Mesenchymal stem cell (in vitro differentiated cells and primary cell): ENCODE measurements around the gene GUCY1A1. TPM values are rescaled to one million over a fixed set of nuclear protein-coding genes. Genes with fewer than 3 reads are reported as not detected.

ENCODE experiments used
- DNase-seq: peaks from one replicate; pipeline ENCODE4 v3.0.0-alpha.2; 2013
- H2AFZ ChIP-seq: one replicate; pipeline ENCODE4 v1.6.1; 2013; ENCODE audit warnings: low read depth, mild to moderate bottlenecking, control low read depth, inconsistent platforms, low read length, moderate library complexity
- H2AK5ac ChIP-seq: 2 replicates; pipeline ENCODE4 v1.6.1; 2013; ENCODE audit warnings: low read length, moderate library complexity, mild to moderate bottlenecking, inconsistent platforms; ENCODE audit not compliant: severe bottlenecking
- H2BK120ac ChIP-seq: one replicate; pipeline ENCODE4 v1.6.1; 2013; ENCODE audit warnings: low read depth, mild to moderate bottlenecking, inconsistent platforms, low read length, moderate library complexity
- H2BK12ac ChIP-seq, 2 experiments: one replicate each; pipeline ENCODE4 v1.6.1; 2013; ENCODE audit warnings: inconsistent platforms in 2 of 2, low read length in 2 of 2, mild to moderate bottlenecking in 2 of 2, moderate library complexity in 2 of 2, control low read depth in 1 of 2
- H2BK15ac ChIP-seq: one replicate; pipeline ENCODE4 v1.6.1; 2013; ENCODE audit warnings: mild to moderate bottlenecking, low read depth, inconsistent platforms; ENCODE audit not compliant: poor library complexity, severe bottlenecking
- H2BK5ac ChIP-seq: 2 replicates; pipeline ENCODE4 v1.6.1; 2013; ENCODE audit warnings: low read depth, mild to moderate bottlenecking, low read length, control low read depth, inconsistent platforms; ENCODE audit not compliant: poor library complexity, severe bottlenecking
- H3K14ac ChIP-seq, 2 experiments: one replicate each; pipeline ENCODE4 v1.6.1; 2013; ENCODE audit warnings: inconsistent platforms in 2 of 2, low read length in 2 of 2, control low read depth in 1 of 2, mild to moderate bottlenecking in 1 of 2, moderate library complexity in 1 of 2
- H3K18ac ChIP-seq, 2 experiments: one replicate each; pipeline ENCODE4 v1.6.1; 2013; ENCODE audit warnings: inconsistent platforms in 2 of 2, low read length in 2 of 2, control low read depth in 1 of 2, low read depth in 1 of 2, mild to moderate bottlenecking in 1 of 2
- H3K23ac ChIP-seq, 2 experiments: one replicate each; pipeline ENCODE4 v1.6.1; 2013; ENCODE audit warnings: inconsistent platforms in 2 of 2, low read length in 2 of 2, mild to moderate bottlenecking in 2 of 2, moderate library complexity in 2 of 2, control low read depth in 1 of 2
- H3K27ac ChIP-seq: 2 replicates; pipeline ENCODE4 v1.5.1; 2013; ENCODE audit warnings: mild to moderate bottlenecking, moderate library complexity, low read length, control low read depth, inconsistent platforms; ENCODE audit not compliant: poor library complexity, severe bottlenecking
- H3K27me3 ChIP-seq, 2 experiments: 2 replicates each; pipeline versions ENCODE4 v1.6.1 to v1.7.0; 2013; ENCODE audit warnings: low read length in 2 of 2, mild to moderate bottlenecking in 2 of 2, moderate library complexity in 2 of 2, control low read depth in 1 of 2, inconsistent platforms in 1 of 2; ENCODE audit not compliant: control insufficient read depth in 1 of 2, insufficient read depth in 1 of 2
- H3K36me3 ChIP-seq, 2 experiments: 2 replicates each; pipeline versions ENCODE4 v1.6.1 to v1.7.0; 2013; ENCODE audit warnings: low read length in 2 of 2, control low read depth in 1 of 2, inconsistent platforms in 1 of 2, low read depth in 1 of 2, mild to moderate bottlenecking in 1 of 2; ENCODE audit not compliant: insufficient read depth in 2 of 2, control insufficient read depth in 1 of 2
- H3K4ac ChIP-seq, 2 experiments: one replicate each; pipeline ENCODE4 v1.6.1; 2013; ENCODE audit warnings: inconsistent platforms in 2 of 2, low read length in 2 of 2, mild to moderate bottlenecking in 2 of 2, moderate library complexity in 2 of 2, control low read depth in 1 of 2, low read depth in 1 of 2
- H3K4me1 ChIP-seq: 2 replicates; pipeline ENCODE4 v1.6.1; 2013; ENCODE audit warnings: low read depth, low read length, control low read depth; ENCODE audit not compliant: control insufficient read depth, insufficient read depth
- H3K4me2 ChIP-seq: 2 replicates; pipeline ENCODE4 v1.6.1; 2013; ENCODE audit warnings: low read length, mild to moderate bottlenecking, inconsistent platforms; ENCODE audit not compliant: poor library complexity, severe bottlenecking
- H3K4me3 ChIP-seq, 2 experiments: 2 replicates each; pipeline versions ENCODE4 v1.5.1 to v1.7.0; 2013; ENCODE audit warnings: low read length in 2 of 2, mild to moderate bottlenecking in 2 of 2, control low read depth in 1 of 2, low read depth in 1 of 2; ENCODE audit not compliant: insufficient read depth in 1 of 2
- H3K79me1 ChIP-seq: replicated peaks from 2 replicates; pipeline ENCODE4 v1.6.1; 2013; ENCODE audit warnings: mild to moderate bottlenecking, control low read depth, low read length, inconsistent platforms; ENCODE audit not compliant: poor library complexity, severe bottlenecking
- H3K9ac ChIP-seq: 2 replicates; pipeline ENCODE4 v1.7.0; 2013; ENCODE audit warnings: mild to moderate bottlenecking, low read length, moderate library complexity
- H3K9me3 ChIP-seq: 2 replicates; pipeline ENCODE4 v1.7.0; 2013; ENCODE audit warnings: mild to moderate bottlenecking, low read length; ENCODE audit not compliant: control insufficient read depth
- H4K8ac ChIP-seq: one replicate; pipeline ENCODE4 v1.6.1; 2013; ENCODE audit warnings: inconsistent platforms, mild to moderate bottlenecking, low read length, moderate library complexity
- H4K91ac ChIP-seq: one replicate; pipeline ENCODE4 v1.6.1; 2013; ENCODE audit warnings: mild to moderate bottlenecking, low read length, inconsistent platforms
- WGBS: methylation state at CpG from one replicate; pipeline ENCODE4 v1.1.7; 2013; ENCODE audit warnings: mixed read lengths; 5-methylcytosine and 5-hydroxymethylcytosine counted together
- polyA plus RNA-seq, 2 experiments: library from polyadenylated mRNA; stranded (reverse); fragments of 200-250 nt; gene quantifications; one replicate each; pipeline ENCODE4 v1.2.3, GENCODE V29; 2013

The GUCY1A1 gene, protein sequence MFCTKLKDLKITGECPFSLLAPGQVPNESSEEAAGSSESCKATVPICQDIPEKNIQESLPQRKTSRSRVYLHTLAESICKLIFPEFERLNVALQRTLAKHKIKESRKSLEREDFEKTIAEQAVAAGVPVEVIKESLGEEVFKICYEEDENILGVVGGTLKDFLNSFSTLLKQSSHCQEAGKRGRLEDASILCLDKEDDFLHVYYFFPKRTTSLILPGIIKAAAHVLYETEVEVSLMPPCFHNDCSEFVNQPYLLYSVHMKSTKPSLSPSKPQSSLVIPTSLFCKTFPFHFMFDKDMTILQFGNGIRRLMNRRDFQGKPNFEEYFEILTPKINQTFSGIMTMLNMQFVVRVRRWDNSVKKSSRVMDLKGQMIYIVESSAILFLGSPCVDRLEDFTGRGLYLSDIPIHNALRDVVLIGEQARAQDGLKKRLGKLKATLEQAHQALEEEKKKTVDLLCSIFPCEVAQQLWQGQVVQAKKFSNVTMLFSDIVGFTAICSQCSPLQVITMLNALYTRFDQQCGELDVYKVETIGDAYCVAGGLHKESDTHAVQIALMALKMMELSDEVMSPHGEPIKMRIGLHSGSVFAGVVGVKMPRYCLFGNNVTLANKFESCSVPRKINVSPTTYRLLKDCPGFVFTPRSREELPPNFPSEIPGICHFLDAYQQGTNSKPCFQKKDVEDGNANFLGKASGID
- polyA plus RNA-seq (2013, experiment 1 of 2): 3.6 TPM
- polyA plus RNA-seq (2013, experiment 2 of 2): 2.6 TPM

DNA sequence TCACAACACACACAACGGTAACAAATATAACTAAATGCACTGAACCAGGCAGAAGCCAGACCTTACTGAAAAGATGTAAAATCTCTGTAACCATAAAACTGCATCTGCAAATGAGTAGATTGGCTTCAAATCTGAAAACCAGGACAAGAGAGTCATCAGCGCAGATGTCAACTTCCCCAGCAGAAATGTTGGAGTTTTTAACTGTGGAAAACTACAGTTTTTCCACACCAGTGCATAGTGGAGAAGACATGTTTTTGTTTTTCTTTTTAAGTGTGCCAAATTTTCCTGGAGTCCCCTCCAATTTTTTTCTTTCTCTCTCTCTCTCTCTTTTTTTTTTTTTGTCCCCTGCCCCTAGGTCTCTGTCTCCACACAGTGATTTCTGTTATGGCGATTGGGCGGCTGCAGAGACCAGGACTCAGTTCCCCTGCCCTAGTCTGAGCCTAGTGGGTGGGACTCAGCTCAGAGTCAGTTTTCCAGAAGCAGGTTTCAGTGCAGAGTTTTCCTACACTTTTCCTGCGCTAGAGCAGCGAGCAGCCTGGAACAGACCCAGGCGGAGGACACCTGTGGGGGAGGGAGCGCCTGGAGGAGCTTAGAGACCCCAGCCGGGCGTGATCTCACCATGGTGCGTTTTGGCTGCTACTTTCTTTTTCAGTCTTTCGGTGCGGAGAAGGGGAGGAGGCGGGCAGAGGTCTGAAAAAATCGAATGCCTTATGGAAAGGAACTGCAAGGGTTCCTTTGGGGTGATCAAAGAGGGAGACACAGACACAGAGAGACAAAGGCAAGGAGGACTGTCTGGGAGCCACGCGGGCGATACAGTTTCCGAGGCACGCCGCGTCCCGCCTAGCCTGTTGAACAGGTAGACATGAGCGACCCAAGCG, at the start of gene GUCY1A1:
TSS of gene GUCY1A1 (plus strand) at position 505 of the 878 bp plus-strand sequence. CDS start 30,020 bp downstream, outside the sequence.
- H4K91ac ChIP-seq: no peak within 1 kb of the TSS
- H2BK12ac ChIP-seq: peak within 1 kb of the TSS; percentile 52 to 68
- peak; percentile 39 for DNase-seq
- H3K4ac ChIP-seq: no peak within 1 kb of the TSS
- H3K4me1 ChIP-seq: peaks cover 2% of the 10 kb centered on the region
- peak within 1 kb of the TSS; percentile 40 for H3K9ac ChIP-seq
- no peak within 1 kb of the TSS for H3K14ac ChIP-seq
- no peak within 1 kb of the TSS for H2BK15ac ChIP-seq
- peak within 1 kb of the TSS in 1 of 2 experiments; percentile 69 for H3K18ac ChIP-seq
- peak within 1 kb of the TSS; percentile 14 for H3K27ac ChIP-seq
- peak within 1 kb of the TSS; percentile 66 for H4K8ac ChIP-seq
- peak within 1 kb of the TSS; percentile 67 for H3K4me2 ChIP-seq
- H2AK5ac ChIP-seq: no peak within 1 kb of the TSS
- peaks cover 0 to 33% of the 10 kb centered on the region in 2 experiments for H3K27me3 ChIP-seq
- H3K36me3 ChIP-seq: no peaks in the 10 kb centered on the region
- 10% methylated on average over 25 of the region's 25 CpGs for WGBS
- no peaks in the 10 kb centered on the region for H3K9me3 ChIP-seq
- H2BK120ac ChIP-seq: no peak within 1 kb of the TSS
- peak within 1 kb of the TSS; percentile 70 to 81 for H3K4me3 ChIP-seq
- no peak within 1 kb of the TSS for H3K23ac ChIP-seq
- peak within 1 kb of the TSS; percentile 72 for H2AFZ ChIP-seq
- H2BK5ac ChIP-seq: no peak within 1 kb of the TSS
- H3K79me1 ChIP-seq: peaks cover 4% of the 10 kb centered on the region

DNA sequence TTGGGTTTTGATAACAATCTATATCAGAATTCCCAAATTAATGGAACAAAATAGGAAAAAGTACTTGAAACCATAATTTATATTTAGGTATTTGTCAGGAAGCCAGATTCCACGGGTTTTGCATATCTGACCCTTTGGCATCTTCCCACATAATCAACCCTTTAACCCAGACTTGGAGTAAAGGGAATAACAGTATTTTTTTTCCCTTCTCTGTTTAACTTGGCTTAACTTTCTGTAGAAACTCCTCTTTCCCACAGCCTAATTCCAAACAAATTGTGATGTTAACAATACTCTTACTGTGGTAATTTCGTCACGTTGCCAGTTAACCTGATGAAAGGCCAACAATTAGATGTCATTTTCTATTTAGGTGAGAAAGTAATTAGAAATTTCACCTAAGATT, 49.4 kb upstream of the GUCY1A1 start:
- Histone ChIP-seq H2BK12ac (no peak overlapping the region), H3K23ac (no peak overlapping the region), H3K36me3 (no peaks in the 10 kb centered on the region), H3K18ac (no peak overlapping the region), H3K9ac (no peak overlapping the region), H3K4ac (no peak overlapping the region), H3K27ac (no peak overlapping the region), H4K8ac (no peak overlapping the region), H3K9me3 (no peaks in the 10 kb centered on the region), H2BK5ac (no peak overlapping the region), H3K4me2 (no peak overlapping the region), H3K27me3 (no peaks in the 10 kb centered on the region), H3K79me1 (no peaks in the 10 kb centered on the region), H2AK5ac (no peak overlapping the region), H2AFZ (no peak overlapping the region), H2BK120ac (no peak overlapping the region), H3K4me1 (no peaks in the 10 kb centered on the region), H2BK15ac (no peak overlapping the region), H3K14ac (no peak overlapping the region), H4K91ac (no peak overlapping the region), H3K4me3 (no peak overlapping the region)
- WGBS: no CpG with 5 or more reads among the region's 3 CpGs
- DNase-seq: no peak

DNA sequence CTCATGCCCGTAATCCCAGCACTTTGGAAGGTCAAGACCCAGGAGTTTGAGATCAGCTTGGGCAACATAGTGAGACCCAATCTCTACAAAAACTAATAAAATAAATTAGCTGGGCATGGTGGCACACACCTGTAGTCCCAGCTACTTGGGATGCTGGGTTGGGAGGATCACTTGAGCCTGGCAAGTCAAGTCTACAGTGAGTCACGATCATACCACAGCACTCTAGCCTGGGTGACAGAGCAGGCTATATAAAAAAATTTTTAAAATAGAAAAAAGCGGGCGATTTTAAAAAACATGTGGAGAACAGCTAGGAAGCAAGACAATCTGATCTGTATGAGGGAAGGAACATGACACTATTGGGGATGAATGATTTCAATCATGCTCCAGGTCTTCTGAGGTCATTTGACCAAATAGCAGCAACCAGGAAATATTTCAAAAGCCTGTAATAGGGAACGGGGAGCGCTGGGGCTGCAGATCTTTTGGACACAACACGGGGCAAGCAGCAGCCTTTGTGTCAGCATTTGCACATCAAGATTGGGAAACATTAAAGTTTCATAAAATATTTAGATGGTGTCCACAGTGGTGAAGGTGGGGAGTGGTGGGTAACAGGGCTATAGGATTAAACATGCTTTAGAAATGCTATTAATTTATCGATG, 48.3 kb upstream of the GUCY1A1 start:
- Histone ChIP-seq H4K8ac (no peak overlapping the region), H2AFZ (no peak overlapping the region), H3K9me3 (no peaks in the 10 kb centered on the region), H3K4me2 (no peak overlapping the region), H2BK5ac (no peak overlapping the region), H3K36me3 (no peaks in the 10 kb centered on the region), H3K4me3 (no peak overlapping the region), H3K23ac (no peak overlapping the region), H3K9ac (no peak overlapping the region), H3K27me3 (no peaks in the 10 kb centered on the region), H2AK5ac (no peak overlapping the region), H3K4me1 (no peaks in the 10 kb centered on the region), H3K27ac (no peak overlapping the region), H2BK12ac (no peak overlapping the region), H3K14ac (no peak overlapping the region), H2BK120ac (no peak overlapping the region), H4K91ac (no peak overlapping the region), H3K4ac (no peak overlapping the region), H3K18ac (no peak overlapping the region), H3K79me1 (no peaks in the 10 kb centered on the region), H2BK15ac (no peak overlapping the region)
- 91% methylated on average over 8 of the region's 8 CpGs for WGBS
- no peak for DNase-seq
